ENCODE data around the gene SLC50A1.

DNA sequence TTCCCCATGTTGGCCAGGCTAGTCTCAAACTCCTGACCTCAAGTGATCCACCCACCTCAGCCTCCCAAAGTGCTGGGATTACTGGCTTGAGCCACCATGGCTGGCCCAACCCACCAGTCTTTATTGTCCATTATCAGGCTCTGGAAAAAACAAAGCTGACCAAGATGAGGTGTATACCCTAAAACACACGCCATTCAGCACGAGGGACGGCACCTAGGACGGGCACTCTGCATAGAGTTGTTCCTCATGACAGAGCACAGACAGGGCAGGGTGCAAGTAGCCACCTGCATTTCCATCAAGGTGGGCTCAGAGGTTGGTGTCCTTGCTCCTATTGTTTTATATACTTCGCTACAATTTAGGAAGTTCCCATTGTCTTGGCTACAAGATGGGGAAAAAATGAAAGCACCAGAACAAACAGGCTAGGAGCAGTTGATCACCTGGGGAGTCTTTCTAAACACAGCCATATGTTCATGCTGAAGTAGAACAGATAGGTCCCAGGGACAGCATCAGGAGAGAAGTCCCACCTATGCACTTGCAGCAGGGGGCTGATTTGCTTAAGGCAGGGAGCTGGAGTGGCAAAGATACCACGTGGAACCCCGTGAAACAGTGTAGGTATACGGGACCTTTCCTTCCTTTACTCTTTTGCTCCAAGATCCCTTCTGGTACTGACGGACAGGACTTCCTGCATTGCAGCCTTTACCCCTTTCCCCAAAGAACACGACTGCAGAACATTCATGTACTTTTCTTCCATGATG, 33.0 kb downstream of the SLC50A1 start:
- TF ChIP-seq EZH2phosphoT487 (IDR thresholded peaks at IDR 0.05; ENCODE audit: borderline replicate concordance, low read length) = no peak
- TF ChIP-seq, protein P1, sequence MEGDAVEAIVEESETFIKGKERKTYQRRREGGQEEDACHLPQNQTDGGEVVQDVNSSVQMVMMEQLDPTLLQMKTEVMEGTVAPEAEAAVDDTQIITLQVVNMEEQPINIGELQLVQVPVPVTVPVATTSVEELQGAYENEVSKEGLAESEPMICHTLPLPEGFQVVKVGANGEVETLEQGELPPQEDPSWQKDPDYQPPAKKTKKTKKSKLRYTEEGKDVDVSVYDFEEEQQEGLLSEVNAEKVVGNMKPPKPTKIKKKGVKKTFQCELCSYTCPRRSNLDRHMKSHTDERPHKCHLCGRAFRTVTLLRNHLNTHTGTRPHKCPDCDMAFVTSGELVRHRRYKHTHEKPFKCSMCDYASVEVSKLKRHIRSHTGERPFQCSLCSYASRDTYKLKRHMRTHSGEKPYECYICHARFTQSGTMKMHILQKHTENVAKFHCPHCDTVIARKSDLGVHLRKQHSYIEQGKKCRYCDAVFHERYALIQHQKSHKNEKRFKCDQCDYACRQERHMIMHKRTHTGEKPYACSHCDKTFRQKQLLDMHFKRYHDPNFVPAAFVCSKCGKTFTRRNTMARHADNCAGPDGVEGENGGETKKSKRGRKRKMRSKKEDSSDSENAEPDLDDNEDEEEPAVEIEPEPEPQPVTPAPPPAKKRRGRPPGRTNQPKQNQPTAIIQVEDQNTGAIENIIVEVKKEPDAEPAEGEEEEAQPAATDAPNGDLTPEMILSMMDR (conservative IDR thresholded peaks at IDR 0.05; ENCODE audit: low read depth, low read length) = no peak

All from PC-3 (cell line).